Peyer's patch (tissue), 4 donors: ENCODE measurements around the gene KYNU.

Experiments
- CTCF ChIP-seq, 6 experiments: fragments of 450-650 bp in 4 of 6; fragments of 200-600 bp in 2 of 6; sonication (generic) in 1 of 6; IDR thresholded peaks; one replicate each; pipeline ENCODE4 v1.5.1; 2017 to 2019; ENCODE audit warnings: antibody characterized with exemption in 6 of 6, mild to moderate bottlenecking in 3 of 6, moderate library complexity in 1 of 6
- POLR2A ChIP-seq, 2 donors: fragments of 450-650 bp; IDR thresholded peaks; one replicate each; pipeline ENCODE4 v1.5.1; 2017; ENCODE audit warnings: antibody characterized with exemption in 2 of 2, mild to moderate bottlenecking in 2 of 2, moderate library complexity in 2 of 2

- TF ChIP-seq POLR2A (IDR thresholded peaks at IDR 0.05), result no peak
- TF ChIP-seq CTCF (IDR thresholded peaks at IDR 0.05), result no peak
Measured at GRCh38 chr2:143068094-143068493, 190.6 kb downstream of the KYNU start.
